Liver (tissue), 9 donors: ENCODE measurements around the gene GZMB. TPM values are rescaled to one million over a fixed set of nuclear protein-coding genes. Genes with fewer than 3 reads are reported as not detected.

Source experiments
- DNase-seq: peaks from one replicate; pipeline ENCODE4 v3.0.0-alpha.2; 2017; ENCODE audit warnings: low spot score
- H3K27ac ChIP-seq, 2 donors: one replicate each; pipeline ENCODE4 v1.7.0; 2013; ENCODE audit warnings: inconsistent platforms in 2 of 2, low read length in 2 of 2, control low read depth in 1 of 2, low read depth in 1 of 2, mild to moderate bottlenecking in 1 of 2
- H3K27me3 ChIP-seq, 4 donors: one replicate each; pipeline versions ENCODE4 v1.6.1 to v1.7.0; 2013; ENCODE audit warnings: low read length in 3 of 4, inconsistent platforms in 1 of 4, mild to moderate bottlenecking in 1 of 4, moderate library complexity in 1 of 4; ENCODE audit not compliant: control insufficient read depth in 4 of 4, insufficient read depth in 4 of 4
- H3K36me3 ChIP-seq, 4 donors: one replicate each; pipeline versions ENCODE4 v1.6.1 to v1.7.0; 2013; ENCODE audit warnings: low read length in 3 of 4, mild to moderate bottlenecking in 3 of 4, low read depth in 1 of 4, moderate library complexity in 1 of 4; ENCODE audit not compliant: control insufficient read depth in 4 of 4, insufficient read depth in 3 of 4
- H3K4me1 ChIP-seq, 4 donors: one replicate each; pipeline versions ENCODE4 v1.6.1 to v1.7.0; 2013; ENCODE audit warnings: low read length in 3 of 4, mild to moderate bottlenecking in 3 of 4, moderate library complexity in 1 of 4; ENCODE audit not compliant: control insufficient read depth in 4 of 4, insufficient read depth in 4 of 4
- H3K4me3 ChIP-seq, 3 donors: one replicate each; pipeline versions ENCODE4 v1.6.1 to v1.7.0; 2013; ENCODE audit warnings: low read length in 3 of 3, control low read depth in 1 of 3, low read depth in 1 of 3, mild to moderate bottlenecking in 1 of 3
- H3K9ac ChIP-seq, 2 donors: one replicate each; pipeline ENCODE4 v1.7.0; 2013; ENCODE audit warnings: low read length in 2 of 2, mild to moderate bottlenecking in 2 of 2, moderate library complexity in 2 of 2, control low read depth in 1 of 2, low read depth in 1 of 2
- H3K9me3 ChIP-seq, 4 donors: one replicate each; pipeline versions ENCODE4 v1.6.1 to v1.7.0; 2013; ENCODE audit warnings: low read length in 3 of 4; ENCODE audit not compliant: control insufficient read depth in 4 of 4
- EGR1 ChIP-seq, 2 donors: IDR thresholded peaks; 2 replicates each; pipeline ENCODE4 v1.6.1; 2016 to 2018; ENCODE audit warnings: antibody characterized with exemption in 2 of 2, low read depth in 2 of 2
- FOXA1 ChIP-seq: IDR thresholded peaks from 2 replicates; pipeline ENCODE4 v1.6.1; 2016; ENCODE audit warnings: antibody characterized with exemption
- FOXA2 ChIP-seq: IDR thresholded peaks from 2 replicates; pipeline ENCODE4 v1.6.1; 2016; ENCODE audit warnings: antibody characterized with exemption
- GABPA ChIP-seq, 2 donors: IDR thresholded peaks in 1 of 2; conservative IDR thresholded peaks in 1 of 2; 2 replicates each; pipeline ENCODE4 v1.6.1; 2016; ENCODE audit warnings: antibody characterized with exemption in 2 of 2, mild to moderate bottlenecking in 1 of 2, moderate library complexity in 1 of 2
- JUND ChIP-seq, 2 donors: IDR thresholded peaks; 2 replicates each; pipeline ENCODE4 v1.6.1; 2016; ENCODE audit warnings: antibody characterized with exemption in 2 of 2
- NR2F2 ChIP-seq: IDR thresholded peaks from 2 replicates; pipeline ENCODE4 v1.6.1; 2016; ENCODE audit warnings: antibody characterized with exemption
- RXRA ChIP-seq, 2 donors: IDR thresholded peaks; 2 replicates each; pipeline ENCODE4 v1.6.1; 2017 to 2018; ENCODE audit warnings: antibody characterized with exemption in 2 of 2, mild to moderate bottlenecking in 1 of 2
- SP1 ChIP-seq: IDR thresholded peaks from 2 replicates; pipeline ENCODE4 v1.6.1; 2018; ENCODE audit warnings: antibody characterized with exemption, mild to moderate bottlenecking
- TAF1 ChIP-seq: conservative IDR thresholded peaks from 2 replicates; pipeline ENCODE4 v1.6.1; 2016; ENCODE audit warnings: antibody characterized with exemption, mild to moderate bottlenecking
- YY1 ChIP-seq: IDR thresholded peaks from 2 replicates; pipeline ENCODE4 v1.6.1; 2016; ENCODE audit warnings: antibody characterized with exemption, mild to moderate bottlenecking
- WGBS: extraction: QIAGEN DNeasy Blood & Tissue Kit; methylation state at CpG from one replicate; pipeline ENCODE4 v1.1.7; 2013; 5-methylcytosine and 5-hydroxymethylcytosine counted together
- polyA plus RNA-seq, 2 donors: library from polyadenylated mRNA; stranded (reverse) in 1 of 2; unstranded in 1 of 2; fragments of 200-250 nt in 1 of 2; fragments of >200 nt in 1 of 2; fragmentation: Nextera tagmentation in 1 of 2; extraction: Ambion mirVana in 1 of 2; gene quantifications; one replicate each; pipeline versions ENCODE4 v1.2.1 to v1.2.3, GENCODE V29; 2013 to 2015
- total RNA-seq, 2 donors: library from RNA; depleted of rRNA; stranded (reverse); fragments of >200 nt; gene quantifications; one replicate each; pipeline ENCODE4 v1.2.3, GENCODE V29; 2014
- TF ChIP-seq, protein P1 (sequence below): IDR thresholded peaks from 2 replicates; pipeline ENCODE4 v1.6.1; 2016; ENCODE audit warnings: antibody characterized with exemption, mild to moderate bottlenecking
- TF ChIP-seq, protein P2 (sequence below): IDR thresholded peaks from 2 replicates; pipeline ENCODE4 v1.6.1; 2016; ENCODE audit warnings: antibody characterized with exemption
- TF ChIP-seq, protein P3 (sequence below): fragments of 150-350 bp; IDR thresholded peaks from 2 replicates; pipeline ENCODE4 v1.5.1; 2017; ENCODE audit warnings: improper control_type of control experiment, low read depth, low read length; ENCODE audit not compliant: missing input control
- TF ChIP-seq, protein P4 (sequence below): IDR thresholded peaks from 2 replicates; pipeline ENCODE4 v1.6.1; 2016; ENCODE audit warnings: antibody characterized with exemption
- TF ChIP-seq, protein P5 (sequence below): IDR thresholded peaks from 2 replicates; pipeline ENCODE4 v1.6.1; 2016; ENCODE audit warnings: antibody characterized with exemption
- donor health status: healthy.
- donor health status: healthy.
- donor health status: healthy.
- donor health status: healthy.
- donor health status: healthy.

The GZMB gene
- total and polyA plus RNA-seq, 4 donors: 0.17 to 1.9 (median 0.63) TPM

DNA sequence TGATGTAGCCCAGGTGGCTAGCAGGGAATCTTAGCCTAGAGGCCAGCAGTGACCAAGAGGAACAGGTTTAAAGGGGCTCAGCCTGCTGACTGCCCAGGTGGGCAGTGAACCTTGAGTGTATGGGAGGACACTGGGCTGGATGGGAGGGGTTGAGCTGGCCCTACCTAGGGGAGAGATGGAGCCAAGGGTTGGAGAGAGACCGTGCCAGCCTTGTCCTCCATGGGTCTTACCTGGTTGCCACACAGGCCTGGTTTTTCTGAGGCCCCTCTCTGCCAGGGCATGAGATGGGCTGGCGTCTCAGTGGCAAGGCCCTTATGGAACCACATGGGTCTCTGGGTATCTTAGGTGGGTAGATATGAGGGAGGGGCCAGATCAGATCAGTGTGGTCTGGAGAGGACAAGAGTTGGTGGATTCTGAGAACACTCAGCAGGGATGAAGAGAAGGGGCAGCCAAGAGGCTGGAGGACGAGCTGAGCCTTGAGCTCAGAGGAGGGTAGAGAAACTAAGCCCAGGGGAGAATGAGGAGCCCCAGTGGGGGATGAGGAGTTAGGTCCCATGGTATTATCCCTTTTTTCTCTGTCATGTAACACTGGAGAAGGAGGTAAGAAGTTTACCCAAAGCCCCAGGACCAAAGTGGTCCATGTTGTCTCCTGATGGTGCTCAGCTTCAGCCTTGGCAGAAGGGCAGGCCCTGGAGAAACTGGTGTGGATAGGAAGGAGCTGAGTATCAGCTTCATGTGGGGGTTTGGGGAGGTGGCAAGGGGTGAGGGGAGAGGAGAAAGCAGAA lies 3.7 kb downstream of the GZMB start (continued):
- TF ChIP-seq, protein P1, sequence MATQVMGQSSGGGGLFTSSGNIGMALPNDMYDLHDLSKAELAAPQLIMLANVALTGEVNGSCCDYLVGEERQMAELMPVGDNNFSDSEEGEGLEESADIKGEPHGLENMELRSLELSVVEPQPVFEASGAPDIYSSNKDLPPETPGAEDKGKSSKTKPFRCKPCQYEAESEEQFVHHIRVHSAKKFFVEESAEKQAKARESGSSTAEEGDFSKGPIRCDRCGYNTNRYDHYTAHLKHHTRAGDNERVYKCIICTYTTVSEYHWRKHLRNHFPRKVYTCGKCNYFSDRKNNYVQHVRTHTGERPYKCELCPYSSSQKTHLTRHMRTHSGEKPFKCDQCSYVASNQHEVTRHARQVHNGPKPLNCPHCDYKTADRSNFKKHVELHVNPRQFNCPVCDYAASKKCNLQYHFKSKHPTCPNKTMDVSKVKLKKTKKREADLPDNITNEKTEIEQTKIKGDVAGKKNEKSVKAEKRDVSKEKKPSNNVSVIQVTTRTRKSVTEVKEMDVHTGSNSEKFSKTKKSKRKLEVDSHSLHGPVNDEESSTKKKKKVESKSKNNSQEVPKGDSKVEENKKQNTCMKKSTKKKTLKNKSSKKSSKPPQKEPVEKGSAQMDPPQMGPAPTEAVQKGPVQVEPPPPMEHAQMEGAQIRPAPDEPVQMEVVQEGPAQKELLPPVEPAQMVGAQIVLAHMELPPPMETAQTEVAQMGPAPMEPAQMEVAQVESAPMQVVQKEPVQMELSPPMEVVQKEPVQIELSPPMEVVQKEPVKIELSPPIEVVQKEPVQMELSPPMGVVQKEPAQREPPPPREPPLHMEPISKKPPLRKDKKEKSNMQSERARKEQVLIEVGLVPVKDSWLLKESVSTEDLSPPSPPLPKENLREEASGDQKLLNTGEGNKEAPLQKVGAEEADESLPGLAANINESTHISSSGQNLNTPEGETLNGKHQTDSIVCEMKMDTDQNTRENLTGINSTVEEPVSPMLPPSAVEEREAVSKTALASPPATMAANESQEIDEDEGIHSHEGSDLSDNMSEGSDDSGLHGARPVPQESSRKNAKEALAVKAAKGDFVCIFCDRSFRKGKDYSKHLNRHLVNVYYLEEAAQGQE: no peak
- TF ChIP-seq, protein P2, sequence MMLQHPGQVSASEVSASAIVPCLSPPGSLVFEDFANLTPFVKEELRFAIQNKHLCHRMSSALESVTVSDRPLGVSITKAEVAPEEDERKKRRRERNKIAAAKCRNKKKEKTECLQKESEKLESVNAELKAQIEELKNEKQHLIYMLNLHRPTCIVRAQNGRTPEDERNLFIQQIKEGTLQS: no peak
- no peak for TF ChIP-seq SP1
- TF ChIP-seq FOXA1: no peak
- TF ChIP-seq, protein P3, sequence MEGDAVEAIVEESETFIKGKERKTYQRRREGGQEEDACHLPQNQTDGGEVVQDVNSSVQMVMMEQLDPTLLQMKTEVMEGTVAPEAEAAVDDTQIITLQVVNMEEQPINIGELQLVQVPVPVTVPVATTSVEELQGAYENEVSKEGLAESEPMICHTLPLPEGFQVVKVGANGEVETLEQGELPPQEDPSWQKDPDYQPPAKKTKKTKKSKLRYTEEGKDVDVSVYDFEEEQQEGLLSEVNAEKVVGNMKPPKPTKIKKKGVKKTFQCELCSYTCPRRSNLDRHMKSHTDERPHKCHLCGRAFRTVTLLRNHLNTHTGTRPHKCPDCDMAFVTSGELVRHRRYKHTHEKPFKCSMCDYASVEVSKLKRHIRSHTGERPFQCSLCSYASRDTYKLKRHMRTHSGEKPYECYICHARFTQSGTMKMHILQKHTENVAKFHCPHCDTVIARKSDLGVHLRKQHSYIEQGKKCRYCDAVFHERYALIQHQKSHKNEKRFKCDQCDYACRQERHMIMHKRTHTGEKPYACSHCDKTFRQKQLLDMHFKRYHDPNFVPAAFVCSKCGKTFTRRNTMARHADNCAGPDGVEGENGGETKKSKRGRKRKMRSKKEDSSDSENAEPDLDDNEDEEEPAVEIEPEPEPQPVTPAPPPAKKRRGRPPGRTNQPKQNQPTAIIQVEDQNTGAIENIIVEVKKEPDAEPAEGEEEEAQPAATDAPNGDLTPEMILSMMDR: no peak

DNA sequence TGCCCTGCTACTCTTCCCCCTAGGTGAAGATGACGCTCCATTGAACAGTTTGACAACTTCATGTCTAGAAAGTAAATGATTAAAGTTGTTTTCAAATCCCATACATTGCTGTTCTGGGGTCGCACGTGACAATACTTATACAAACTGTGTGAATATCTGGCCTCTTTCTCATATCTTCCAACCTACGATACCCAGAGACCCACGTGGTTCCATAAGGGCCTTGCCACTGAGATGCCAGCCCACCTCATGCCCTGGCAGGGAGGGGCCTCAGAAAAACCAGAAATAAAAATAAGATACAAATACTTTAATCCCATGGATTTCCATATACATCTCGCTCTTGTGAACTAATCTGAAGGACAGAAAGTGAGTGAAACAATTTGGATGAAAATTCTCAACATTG lies 4.5 kb downstream of the GZMB start:
- Histone ChIP-seq H3K36me3 (no peaks in the 10 kb centered on the region), H3K27ac (no peak overlapping the region), H3K4me1 (no peaks in the 10 kb centered on the region), H3K9ac (no peak overlapping the region), H3K4me3 (no peak overlapping the region), H3K9me3 (no peaks in the 10 kb centered on the region), H3K27me3 (no peaks in the 10 kb centered on the region)
- 84% methylated on average over 6 of the region's 6 CpGs for WGBS
- no peak for TF ChIP-seq EGR1 (IDR thresholded peaks at IDR 0.05; ENCODE audit: low read depth in 2 of 2)
- TF ChIP-seq, protein P4, sequence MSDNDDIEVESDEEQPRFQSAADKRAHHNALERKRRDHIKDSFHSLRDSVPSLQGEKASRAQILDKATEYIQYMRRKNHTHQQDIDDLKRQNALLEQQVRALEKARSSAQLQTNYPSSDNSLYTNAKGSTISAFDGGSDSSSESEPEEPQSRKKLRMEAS: no peak
- TF ChIP-seq NR2F2: no peak
- TF ChIP-seq RXRA (IDR thresholded peaks at IDR 0.05): no peak
- no peak for TF ChIP-seq JUND (IDR thresholded peaks at IDR 0.05)
- TF ChIP-seq, protein P5, sequence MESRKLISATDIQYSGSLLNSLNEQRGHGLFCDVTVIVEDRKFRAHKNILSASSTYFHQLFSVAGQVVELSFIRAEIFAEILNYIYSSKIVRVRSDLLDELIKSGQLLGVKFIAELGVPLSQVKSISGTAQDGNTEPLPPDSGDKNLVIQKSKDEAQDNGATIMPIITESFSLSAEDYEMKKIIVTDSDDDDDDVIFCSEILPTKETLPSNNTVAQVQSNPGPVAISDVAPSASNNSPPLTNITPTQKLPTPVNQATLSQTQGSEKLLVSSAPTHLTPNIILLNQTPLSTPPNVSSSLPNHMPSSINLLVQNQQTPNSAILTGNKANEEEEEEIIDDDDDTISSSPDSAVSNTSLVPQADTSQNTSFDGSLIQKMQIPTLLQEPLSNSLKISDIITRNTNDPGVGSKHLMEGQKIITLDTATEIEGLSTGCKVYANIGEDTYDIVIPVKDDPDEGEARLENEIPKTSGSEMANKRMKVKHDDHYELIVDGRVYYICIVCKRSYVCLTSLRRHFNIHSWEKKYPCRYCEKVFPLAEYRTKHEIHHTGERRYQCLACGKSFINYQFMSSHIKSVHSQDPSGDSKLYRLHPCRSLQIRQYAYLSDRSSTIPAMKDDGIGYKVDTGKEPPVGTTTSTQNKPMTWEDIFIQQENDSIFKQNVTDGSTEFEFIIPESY: no peak
- TF ChIP-seq FOXA2: no peak
- TF ChIP-seq GABPA (IDR thresholded peaks at IDR 0.05 in 1 of 2, conservative IDR thresholded peaks at IDR 0.05 in 1 of 2): no peak
- TF ChIP-seq, protein P1: no peak
- TF ChIP-seq FOXA1: no peak
- TF ChIP-seq TAF1: no peak
- TF ChIP-seq, protein P3: no peak
- no peak for TF ChIP-seq YY1
- TF ChIP-seq, protein P2: no peak
- DNase-seq: no peak
